HG03469 (cell line): ENCODE measurements around the gene TAS2R39.

Experiments
- ATAC-seq: cut with Tn5 transposase; IDR thresholded peaks from one replicate; pipeline ENCODE4 v1.9.1; 2021; ENCODE audit warnings: mild to moderate bottlenecking, moderate library complexity, moderate number of reproducible peaks; ENCODE audit not compliant: unreplicated experiment

TAS2R39 gene

DNA sequence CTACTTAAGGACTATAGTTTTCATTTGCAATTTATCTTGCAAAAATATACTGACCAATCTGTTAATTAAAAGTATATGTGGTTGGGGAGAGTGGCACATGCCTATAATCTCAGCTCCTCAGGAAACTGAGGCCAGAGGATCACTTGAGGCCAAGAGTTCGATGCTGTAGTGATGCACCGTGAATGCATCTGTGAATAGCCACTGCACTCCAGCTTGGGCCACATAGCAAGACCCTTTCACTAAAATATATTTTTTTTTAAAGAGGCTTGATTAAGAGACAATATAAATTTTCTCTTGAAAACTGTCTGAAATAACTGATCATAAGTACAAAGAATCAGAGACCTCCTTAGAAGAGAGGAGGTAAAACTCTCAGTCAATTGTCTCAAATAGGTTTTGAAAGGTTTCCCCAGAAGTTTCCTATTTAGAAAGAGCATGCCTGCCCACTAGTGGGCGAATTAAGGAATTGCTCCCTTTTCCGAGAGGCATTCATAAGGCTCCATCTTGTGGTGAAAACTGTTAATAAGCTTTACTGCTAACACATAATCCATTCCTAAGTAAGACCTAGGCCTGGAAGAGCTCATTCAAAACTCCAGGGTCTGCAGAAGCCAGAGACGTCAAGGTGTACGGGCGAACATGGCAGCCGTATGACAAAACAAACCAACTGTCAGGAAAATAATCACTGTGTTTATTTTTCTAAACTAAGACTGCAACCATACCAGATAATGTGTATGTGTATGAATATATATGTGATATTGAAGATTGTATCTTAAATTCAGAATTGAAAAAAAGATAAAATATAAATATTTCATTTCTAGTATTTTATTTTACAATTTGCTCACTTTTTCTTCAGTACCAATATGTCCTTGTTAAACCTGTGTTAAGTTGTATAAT, 31.8 kb downstream of the TAS2R39 start:
- ATAC-seq = peak; percentile 83

DNA sequence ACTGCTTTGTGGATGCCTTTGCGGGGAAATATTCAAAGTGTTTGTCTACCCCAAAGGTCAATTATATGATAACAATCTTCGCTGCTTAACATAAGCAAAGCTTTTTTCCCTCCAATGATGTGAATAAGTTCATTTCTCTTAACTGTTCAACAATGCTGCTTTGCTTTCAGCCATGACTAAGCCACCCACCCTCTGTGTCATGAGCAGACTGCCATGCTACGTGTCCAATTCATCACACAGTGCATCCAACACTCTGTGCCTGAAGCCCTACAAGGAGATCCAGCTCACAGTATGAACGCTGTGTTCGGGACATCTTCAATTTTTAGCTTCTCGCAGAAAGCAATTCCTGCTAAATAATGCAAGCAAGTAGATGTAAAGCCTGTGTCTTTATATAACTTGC, 32.9 kb downstream of the TAS2R39 start:
- ATAC-seq = no peak

GRCh38 chr7:143216686-143217085, 33.5 kb downstream of the TAS2R39 start:
- no peak for ATAC-seq

GRCh38 chr7:143217806-143218205, 34.6 kb downstream of the TAS2R39 start:
- ATAC-seq = no peak

- ATAC-seq = no peak
Observed at GRCh38 chr7:143221286-143221685, 38.1 kb downstream of the TAS2R39 start.

GRCh38 chr7:143221737-143222136, 38.5 kb downstream of the TAS2R39 start, which contains the start of gene TAS2R40:
TAS2R40 (plus strand) TSS chr7:143222037; CDS start chr7:143222079, 42 bp downstream.
- ATAC-seq = no peak

- no peak for ATAC-seq
Observed at GRCh38 chr7:143222782-143223181, 39.6 kb downstream of the TAS2R39 start.

- no peak for ATAC-seq
Observed at GRCh38 chr7:143223784-143224183, 40.6 kb downstream of the TAS2R39 start.

- ATAC-seq = no peak
Observed at GRCh38 chr7:143225047-143225446, 41.8 kb downstream of the TAS2R39 start.

GRCh38 chr7:143227806-143228205, 44.6 kb downstream of the TAS2R39 start:
- ATAC-seq = no peak

DNA sequence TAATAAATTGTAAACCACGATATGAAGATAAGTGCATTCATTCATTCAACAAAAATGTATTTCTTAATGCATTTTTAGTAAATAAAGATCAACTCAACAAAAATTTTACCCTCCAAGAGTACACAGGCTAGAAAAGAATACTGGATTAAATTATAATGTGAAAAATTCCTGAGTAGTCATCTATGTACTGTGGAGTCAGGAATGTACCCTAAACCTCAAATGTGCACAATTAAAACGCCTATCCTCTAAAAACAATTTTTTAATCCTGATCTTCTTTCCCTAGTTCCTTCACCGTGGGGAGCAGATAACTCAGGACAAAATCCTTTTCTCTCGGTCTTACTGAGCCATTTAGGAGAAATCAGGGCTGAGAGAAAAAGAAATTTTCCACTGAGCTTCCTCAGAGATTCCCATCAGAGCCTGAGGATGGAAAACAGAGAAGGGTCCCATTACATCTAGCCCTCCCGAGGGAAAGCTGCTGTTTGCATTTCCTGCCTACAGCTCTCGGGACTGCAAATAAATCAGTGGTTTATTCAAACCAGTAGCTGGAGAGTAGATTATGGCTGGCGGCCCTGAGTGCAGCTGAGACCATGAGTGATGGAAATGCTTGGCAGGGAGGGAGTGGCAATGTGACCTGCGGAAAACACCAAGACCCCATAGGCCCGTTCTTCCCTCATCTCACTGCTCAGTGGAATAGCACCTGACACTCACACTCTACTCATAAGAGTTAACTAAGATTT, 46.0 kb downstream of the TAS2R39 start:
- no peak for ATAC-seq

DNA sequence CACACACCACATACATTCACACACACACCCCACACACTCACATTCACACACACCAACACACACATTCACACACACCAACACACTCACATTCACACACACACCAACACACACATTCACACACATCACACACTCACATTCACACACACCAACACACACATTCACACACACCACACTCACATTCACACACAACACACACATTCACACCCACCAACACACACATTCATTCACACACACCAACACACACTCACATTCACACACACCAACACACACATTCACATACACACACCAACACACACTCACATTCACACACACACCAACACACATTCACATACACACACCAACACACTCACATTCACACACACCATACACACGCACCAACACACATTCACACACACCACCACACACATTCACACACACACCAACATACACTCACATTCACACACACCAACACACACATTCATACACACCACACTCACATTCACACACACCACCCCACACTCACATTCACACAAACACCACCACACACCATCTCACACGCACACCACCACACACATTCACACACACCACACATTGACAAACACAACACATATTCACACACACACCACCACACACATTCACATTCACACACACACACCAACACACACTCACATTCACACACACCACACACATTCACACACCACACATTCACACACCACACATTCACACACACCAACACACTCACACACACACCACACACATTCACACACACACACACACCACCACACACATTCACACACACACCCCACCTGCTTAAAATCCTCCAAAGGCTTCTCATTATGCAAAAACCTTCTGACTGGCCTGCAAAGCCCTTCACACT, 47.6 kb downstream of the TAS2R39 start:
- no peak for ATAC-seq
